ENCODE data around the gene CHST8.

The CHST8 gene

GRCh38 chr19:33675501-33676124, 53.9 kb downstream of the CHST8 start:
- no peak for DNase-seq

- no peak for DNase-seq
Observed at GRCh38 chr19:33676999-33677665, 55.4 kb downstream of the CHST8 start.

DNA sequence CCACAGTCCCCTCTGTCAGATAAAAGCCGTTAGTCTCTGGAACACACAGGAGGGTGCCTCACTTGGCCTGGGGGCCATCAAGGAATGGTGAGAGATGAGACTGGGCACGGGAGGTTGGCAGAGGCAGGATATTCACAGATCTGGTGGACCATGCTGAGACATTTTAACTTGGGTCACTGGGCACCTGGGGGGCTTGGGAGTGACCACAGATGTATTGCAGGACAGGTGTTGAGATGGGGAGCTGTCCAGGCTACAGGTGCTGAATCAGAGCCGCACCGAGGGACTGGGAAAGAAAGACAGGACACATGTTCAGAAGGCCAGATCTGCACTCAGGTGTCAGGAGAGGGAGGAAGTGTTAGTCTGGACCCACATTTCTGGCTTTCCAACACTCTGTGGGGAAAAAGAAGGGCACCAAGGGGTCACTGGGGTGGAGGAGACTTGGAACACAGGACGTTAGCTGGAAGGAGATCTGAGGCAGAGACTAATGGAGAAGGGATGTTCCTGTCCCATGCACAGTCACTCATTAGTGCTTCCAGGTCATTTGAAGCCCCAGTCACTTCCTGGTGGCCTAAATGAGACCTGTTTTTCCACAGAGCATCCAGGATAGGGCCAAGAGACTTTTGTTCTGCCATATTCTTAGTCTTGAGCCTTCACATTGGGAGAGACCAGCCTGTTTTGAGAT, 56.1 kb downstream of the CHST8 start:
- DNase-seq = no peak

- no peak for DNase-seq
Observed at GRCh38 chr19:33678796-33679585, 57.2 kb downstream of the CHST8 start.

DNA sequence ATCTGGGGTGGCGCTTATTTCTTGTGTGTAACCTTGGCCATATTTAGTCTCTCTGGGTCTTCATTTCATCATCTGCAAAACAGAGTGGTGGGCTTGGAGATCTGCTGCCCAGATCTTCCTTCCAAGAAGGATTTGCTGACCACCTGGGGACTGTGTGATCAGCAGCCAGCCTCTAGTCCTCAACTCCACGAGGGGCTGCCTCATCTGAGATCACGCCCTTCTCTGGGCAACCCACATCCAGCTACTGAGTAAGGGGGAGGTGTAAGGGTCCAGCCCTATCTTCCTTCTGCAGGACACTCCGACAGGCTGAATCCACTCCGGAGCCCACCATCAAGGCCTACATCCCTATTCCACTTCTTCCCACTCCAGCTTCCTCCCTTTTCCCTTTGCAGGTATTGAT, 57.9 kb downstream of the CHST8 start:
- no peak for DNase-seq

GRCh38 chr19:33681081-33681680, 59.4 kb downstream of the CHST8 start:
- no peak for DNase-seq

- DNase-seq = no peak
Observed at GRCh38 chr19:33683881-33684537, 62.3 kb downstream of the CHST8 start.

DNA sequence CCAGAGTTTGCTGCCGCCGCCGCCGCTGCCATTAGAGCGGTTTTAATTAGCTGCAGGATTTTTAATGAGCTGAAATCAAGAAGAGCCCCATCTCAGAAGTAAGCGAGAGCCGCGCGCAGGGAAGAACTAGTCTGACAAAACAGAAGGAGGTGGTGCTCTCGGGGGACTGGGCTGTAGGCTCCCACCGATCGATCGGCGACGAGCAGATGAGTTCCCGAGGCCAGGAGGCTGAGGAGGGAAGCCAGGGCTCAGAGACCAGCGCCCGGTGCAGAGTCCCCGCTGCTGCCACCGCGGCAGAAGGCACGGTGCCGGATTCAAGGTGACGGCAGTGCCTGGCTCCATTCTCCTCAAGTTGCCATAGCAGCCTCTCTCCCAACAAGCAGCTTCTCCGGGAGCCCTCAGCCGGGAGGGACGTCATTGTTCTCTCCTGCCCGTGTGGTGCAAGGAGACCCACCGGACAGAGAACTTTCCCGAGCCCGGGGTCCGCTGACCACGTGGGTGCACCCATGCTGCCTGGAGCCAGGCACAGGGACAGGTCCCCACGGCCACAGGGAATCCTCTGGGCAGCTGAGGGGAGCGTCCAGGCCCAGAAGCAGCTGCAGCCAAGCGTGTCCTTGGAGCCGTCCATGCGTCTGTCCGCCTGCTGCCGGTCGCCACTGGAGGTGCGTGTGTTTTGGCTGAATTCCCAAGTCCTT, 62.9 kb downstream of the CHST8 start:
- DNase-seq = no peak

DNA sequence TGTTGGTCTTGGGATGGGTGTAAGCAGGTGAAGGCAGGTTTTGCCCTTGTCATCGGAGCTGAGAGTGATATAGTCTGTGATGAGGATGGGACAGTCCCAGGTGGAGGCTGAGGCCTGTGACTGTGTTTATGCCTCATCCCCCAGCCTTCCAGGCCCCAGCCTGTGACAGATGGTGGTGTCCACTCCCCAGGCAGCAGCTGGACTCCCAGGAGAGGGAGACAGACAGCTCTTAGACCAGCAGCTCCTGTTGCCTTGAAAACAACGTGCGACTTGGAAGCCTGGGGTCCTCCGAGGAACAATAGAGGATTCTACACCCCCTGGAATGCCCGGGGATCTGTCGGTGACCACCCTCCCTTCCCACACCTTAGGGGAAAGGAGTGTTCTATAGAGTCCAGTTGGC, 63.8 kb downstream of the CHST8 start:
- no peak for DNase-seq

DNA sequence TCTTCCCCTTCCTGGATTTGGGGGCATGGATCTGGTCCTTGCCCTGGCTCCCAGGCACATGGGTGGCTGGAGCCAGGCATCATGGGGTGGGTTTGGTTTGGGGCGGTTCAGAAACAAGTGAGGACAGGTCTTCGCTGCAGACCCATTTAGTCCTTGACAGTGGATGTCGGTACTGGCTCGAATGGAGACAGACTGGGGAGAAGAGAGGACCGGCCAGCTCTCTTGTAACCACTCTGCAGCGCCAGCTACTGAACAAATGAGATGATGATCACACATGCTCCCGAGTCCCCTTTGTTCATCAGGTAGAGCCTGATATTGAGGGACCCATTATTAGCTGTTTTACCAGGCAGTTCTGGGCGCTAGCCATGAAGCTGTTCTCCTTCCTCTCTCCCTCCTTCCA, 64.5 kb downstream of the CHST8 start:
- no peak for DNase-seq

DNA sequence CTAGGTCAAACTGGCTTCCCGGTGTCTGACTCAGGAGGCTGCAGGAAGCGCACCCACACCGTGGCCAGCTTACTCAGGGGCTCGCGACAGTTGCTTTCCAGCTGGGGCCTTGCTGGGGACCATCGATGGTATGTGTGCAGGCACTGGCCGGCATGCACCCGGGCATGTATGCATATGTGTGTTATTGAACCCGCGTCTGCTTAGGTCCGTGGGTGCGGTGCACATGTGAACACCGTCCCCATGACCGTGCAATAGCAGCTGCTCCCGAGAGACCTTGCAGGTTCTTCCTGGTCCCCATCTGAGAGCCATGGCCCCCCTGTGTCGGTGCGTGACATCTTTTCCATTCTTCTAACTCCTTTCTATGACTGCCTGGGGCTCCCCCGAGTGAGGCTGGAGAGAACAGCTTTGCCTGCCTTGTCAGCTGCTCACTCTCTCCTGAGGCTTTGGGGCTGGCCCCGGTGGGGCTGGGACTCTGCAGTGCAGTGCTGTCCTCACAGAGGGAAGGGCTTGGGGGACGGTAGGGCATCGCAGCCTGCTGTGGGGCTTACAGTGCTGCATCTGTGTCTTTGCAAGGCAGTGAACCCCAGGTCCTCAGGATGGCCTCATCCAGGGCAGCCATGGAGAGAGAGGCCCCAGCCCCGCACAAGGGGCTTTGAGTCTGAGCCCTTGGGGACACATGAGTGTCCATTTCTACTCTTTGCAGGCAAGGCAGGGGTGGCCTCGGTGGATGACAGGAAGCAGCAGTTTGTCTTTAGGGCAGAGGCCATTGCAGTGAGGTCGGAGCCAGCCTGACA, 65.1 kb downstream of the CHST8 start:
- DNase-seq = no peak

DNA sequence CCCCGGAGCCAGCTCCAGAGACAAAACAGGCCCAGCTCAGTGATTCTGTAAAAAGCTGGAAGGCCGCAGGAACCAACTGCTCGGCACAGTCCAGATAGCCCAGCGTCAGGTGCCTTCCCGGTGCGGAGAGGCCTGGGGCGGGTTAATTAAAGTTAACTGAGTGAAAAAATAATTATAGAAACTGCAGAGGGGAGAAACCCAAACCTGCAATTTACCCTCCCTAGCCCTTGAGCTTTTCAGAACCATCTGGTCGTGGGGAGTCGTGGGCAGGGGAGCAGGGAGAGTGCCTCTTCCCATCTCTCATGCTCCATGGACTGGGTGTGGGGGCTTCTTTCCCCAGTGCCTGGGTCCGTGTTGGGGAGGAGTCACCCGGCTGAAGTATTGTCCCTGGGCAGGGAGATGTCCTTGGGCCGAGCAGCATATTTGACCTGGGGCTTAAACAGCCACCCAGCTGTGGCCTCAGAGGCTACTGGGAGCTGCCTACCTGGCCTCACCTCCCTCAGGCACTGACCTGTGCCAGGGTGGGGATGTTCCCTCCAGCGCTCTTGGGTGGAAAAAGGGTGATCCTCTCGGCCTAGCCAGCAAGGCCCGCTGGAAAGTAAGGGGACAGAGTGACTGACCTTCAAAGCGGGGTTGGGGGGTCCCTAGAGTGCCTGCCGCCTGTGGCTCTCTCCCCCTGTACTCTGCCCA, 65.9 kb downstream of the CHST8 start:
- no peak for DNase-seq

- no peak for DNase-seq
Observed at GRCh38 chr19:33688171-33688992, 66.6 kb downstream of the CHST8 start.

DNA sequence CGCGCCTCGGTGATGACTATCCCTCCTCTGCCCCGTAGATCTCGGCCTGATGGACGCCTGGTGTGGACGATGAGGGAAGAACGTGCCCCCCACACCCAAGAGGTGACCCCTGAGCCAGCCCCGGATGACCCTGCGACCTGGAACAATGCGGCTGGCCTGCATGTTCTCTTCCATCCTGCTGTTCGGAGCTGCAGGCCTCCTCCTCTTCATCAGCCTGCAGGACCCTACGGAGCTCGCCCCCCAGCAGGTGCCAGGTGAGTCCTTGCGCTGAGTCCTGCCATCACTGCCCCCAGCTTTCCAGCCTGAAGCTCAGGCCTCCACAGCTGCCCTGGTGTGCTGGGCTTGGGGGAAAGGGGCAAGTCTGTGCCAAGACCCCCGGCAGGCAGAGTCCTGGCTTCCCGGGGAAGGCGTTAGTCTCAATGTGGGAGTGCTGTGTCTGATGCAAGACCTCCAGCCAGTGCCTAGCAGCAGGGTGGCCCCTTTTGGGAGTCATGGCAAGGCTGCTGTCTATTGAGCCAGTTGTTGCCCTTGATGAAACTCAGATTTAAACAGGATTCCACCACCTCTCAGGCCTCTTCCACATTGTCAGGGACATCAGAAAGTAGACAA, 67.5 kb downstream of the CHST8 start:
- no peak for DNase-seq

DNA sequence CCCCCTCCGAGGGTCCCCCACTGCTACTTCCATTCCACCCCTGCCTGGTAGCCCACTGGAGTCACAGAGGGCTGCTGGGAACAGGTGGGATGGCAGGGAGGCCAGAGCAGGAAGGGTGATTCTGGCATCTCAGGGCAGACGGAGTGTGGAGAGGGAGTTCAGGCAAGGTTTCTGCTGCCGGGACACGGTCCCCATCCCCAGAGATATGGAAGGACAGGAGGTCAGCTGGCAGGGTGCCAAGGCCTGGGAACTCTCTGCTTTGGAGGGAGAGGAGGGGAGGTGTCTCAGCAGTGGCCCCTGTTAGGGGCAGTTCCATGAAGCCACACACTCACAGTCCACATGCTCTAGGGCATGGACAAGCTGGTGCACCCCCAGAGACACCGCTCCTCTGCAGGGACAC, 68.1 kb downstream of the CHST8 start:
- DNase-seq = no peak

DNA sequence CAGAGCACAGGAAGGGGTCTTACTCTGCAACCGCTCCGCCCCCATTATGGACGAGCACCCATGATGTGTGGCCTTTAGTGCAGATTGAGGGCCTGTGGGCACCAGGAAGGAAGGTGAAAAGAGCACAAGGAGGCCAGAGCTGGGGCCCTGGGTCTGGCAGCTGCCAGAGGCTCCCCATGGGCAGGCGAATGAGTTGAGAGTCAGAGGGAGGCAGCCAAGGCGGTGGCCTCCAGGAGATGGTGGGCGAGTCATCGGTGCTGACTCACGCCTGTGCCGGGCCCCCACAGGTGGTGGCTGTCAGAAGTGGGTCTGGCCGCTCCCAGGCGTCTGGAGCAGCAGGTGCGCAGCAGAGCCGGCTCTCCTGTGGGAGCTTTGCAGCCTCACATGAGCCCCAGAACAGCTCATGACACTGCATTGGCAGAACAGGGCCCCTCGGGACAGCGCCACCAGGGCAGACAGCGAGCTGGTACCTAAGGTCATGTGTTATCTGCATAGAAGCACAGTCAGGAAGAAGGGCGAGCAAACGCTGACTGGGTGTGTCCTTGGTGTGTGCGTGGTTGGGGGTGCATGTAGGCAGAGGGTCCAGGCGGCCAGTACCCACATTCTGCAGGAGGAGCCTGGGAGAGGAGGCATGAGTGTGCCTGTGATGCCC, 68.8 kb downstream of the CHST8 start:
- DNase-seq = no peak

GRCh38 chr19:33691030-33691427, 69.3 kb downstream of the CHST8 start:
- DNase-seq = no peak

GRCh38 chr19:33691736-33692135, 70.0 kb downstream of the CHST8 start:
- DNase-seq = no peak

DNA sequence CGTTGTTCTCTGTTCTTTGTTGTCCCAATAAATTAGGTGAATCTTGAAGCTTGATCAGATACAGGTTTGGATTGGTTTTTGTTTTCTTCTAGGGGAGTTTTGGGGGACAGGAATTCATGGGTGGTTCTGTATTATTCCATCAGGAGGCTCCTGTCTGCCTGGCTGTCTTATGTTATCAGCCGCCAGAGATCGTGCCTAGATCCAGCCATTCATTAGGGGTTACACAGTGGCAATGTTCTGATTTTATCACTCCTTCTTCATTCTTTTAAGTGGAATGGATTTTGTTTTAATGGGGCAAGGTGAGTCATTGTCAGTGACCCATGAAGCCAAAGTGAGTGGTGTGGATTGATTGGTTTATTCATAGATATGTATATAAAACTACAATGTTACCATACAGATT, 71.9 kb downstream of the CHST8 start:
- no peak for DNase-seq

Measured in NCI-H146 (cell line).